SH-SY5Y (cell line): Measurements from ENCODE around the gene BIRC7.

Experiments
- GATA2 ChIP-seq: IDR thresholded peaks from 2 replicates; pipeline ENCODE4 v1.6.1; 2011; ENCODE audit warnings: mild to moderate bottlenecking, low read depth, low read length
- GATA3 ChIP-seq: IDR thresholded peaks from 2 replicates; pipeline ENCODE4 v1.6.1; 2011; ENCODE audit warnings: low read depth, mild to moderate bottlenecking, low read length, moderate library complexity

GRCh38 chr20:63253438-63254231 lies 17.9 kb downstream of the BIRC7 start:
- TF ChIP-seq GATA2 (no peak), GATA3 (no peak)
